HEK293T (cell line): ENCODE measurements around the gene PPP2R3A.

Experiments
- CTCF ChIA-PET: fragments of 350-600 bp; formaldehyde crosslinking; extraction: SDS; loops from one replicate; lab custom pipeline; 2021; ENCODE audit warnings: antibody characterized with exemption, inconsistent platforms; lab: Yijun Ruan, JAX
- POLR2A ChIA-PET: fragments of 350-600 bp; formaldehyde crosslinking; extraction: SDS; loops from one replicate; lab custom pipeline; 2020; ENCODE audit warnings: antibody characterized with exemption, inconsistent platforms; lab: Yijun Ruan, JAX
- DNase-seq: peaks from one replicate; pipeline ENCODE4 v3.0.0; 2012; ENCODE audit warnings: mixed read lengths; ENCODE audit errors: extremely low spot score
- ARNT ChIP-seq: fragments of 450-650 bp; IDR thresholded peaks from 2 replicates; pipeline ENCODE4 v1.6.1; 2017; ENCODE audit warnings: mild to moderate bottlenecking
- BHLHE40 ChIP-seq: fragments of 450-650 bp; IDR thresholded peaks from 2 replicates; pipeline ENCODE4 v1.6.1; 2016; ENCODE audit warnings: mild to moderate bottlenecking, moderate library complexity, borderline replicate concordance
- CTBP1 ChIP-seq: fragments of 450-650 bp; IDR thresholded peaks from 2 replicates; pipeline ENCODE4 v1.6.1; 2016; ENCODE audit warnings: borderline replicate concordance
- ELF4 ChIP-seq: fragments of 450-650 bp; IDR thresholded peaks from 2 replicates; pipeline ENCODE4 v1.6.1; 2017; ENCODE audit warnings: antibody characterized with exemption
- FOXA1 ChIP-seq: fragments of 450-650 bp; IDR thresholded peaks from 2 replicates; pipeline ENCODE4 v1.6.1; 2016; ENCODE audit warnings: mild to moderate bottlenecking
- FOXK2 ChIP-seq: fragments of 450-650 bp; IDR thresholded peaks from 2 replicates; pipeline ENCODE4 v1.6.1; 2016; ENCODE audit warnings: mild to moderate bottlenecking
- FOXM1 ChIP-seq: fragments of 450-650 bp; IDR thresholded peaks from 2 replicates; pipeline ENCODE4 v1.6.1; 2017; ENCODE audit warnings: mild to moderate bottlenecking, borderline replicate concordance
- HDGF ChIP-seq: fragments of 450-650 bp; IDR thresholded peaks from 2 replicates; pipeline ENCODE4 v1.6.1; 2017; ENCODE audit warnings: antibody characterized with exemption, borderline replicate concordance
- L3MBTL2 ChIP-seq: fragments of 450-650 bp; conservative IDR thresholded peaks from 2 replicates; pipeline ENCODE4 v1.6.1; 2016; ENCODE audit warnings: mild to moderate bottlenecking
- LEF1 ChIP-seq: fragments of 450-650 bp; IDR thresholded peaks from 2 replicates; pipeline ENCODE4 v1.6.1; 2017; ENCODE audit warnings: mild to moderate bottlenecking, borderline replicate concordance
- NFRKB ChIP-seq: fragments of 450-650 bp; IDR thresholded peaks from 2 replicates; pipeline ENCODE4 v1.6.1; 2016; ENCODE audit warnings: mild to moderate bottlenecking, moderate library complexity
- PKNOX1 ChIP-seq: fragments of 450-650 bp; IDR thresholded peaks from 2 replicates; pipeline ENCODE4 v1.6.1; 2016
- SP1 ChIP-seq: fragments of 450-650 bp; IDR thresholded peaks from 2 replicates; pipeline ENCODE4 v1.6.1; 2017
- SUZ12 ChIP-seq: fragments of 450-650 bp; IDR thresholded peaks from 2 replicates; pipeline ENCODE4 v1.6.1; 2016; ENCODE audit warnings: mild to moderate bottlenecking
- TARDBP ChIP-seq: fragments of 450-650 bp; IDR thresholded peaks from 2 replicates; pipeline ENCODE4 v1.6.1; 2016
- ZNF384 ChIP-seq: fragments of 450-650 bp; IDR thresholded peaks from 2 replicates; pipeline ENCODE4 v1.6.1; 2016

Gene PPP2R3A

GRCh38 chr3:135987661-135988060, 22.1 kb downstream of the PPP2R3A start:
- TF ChIP-seq HDGF (no peak), ZNF384 (no peak), ARNT (no peak), FOXK2 (no peak), CTBP1 (no peak), TARDBP (no peak)
- CTCF ChIA-PET = no interaction called here
- DNase-seq = no peak
- POLR2A ChIA-PET = no interaction called here

- POLR2A ChIA-PET = no interaction called here
- TF ChIP-seq PKNOX1 = no peak
- TF ChIP-seq NFRKB = no peak
- DNase-seq = no peak
- CTCF ChIA-PET = interaction anchor here (0.6 kb wide), 1 partner anchor 1121 kb away, joined by 3 read pairs; no protein-coding TSS in a partner anchor
These were observed 23.7 kb downstream of the PPP2R3A start for GRCh38 chr3:135989242-135989641.

GRCh38 chr3:135990903-135991302, 25.4 kb downstream of the PPP2R3A start:
- POLR2A ChIA-PET = no interaction called here
- CTCF ChIA-PET = no interaction called here
- no peak for DNase-seq
- TF ChIP-seq L3MBTL2 = no peak
- no peak for TF ChIP-seq ARNT
- TF ChIP-seq FOXA1 = no peak
- no peak for TF ChIP-seq FOXM1

GRCh38 chr3:135991621-135992020, 26.1 kb downstream of the PPP2R3A start:
- ChIA-PET CTCF (no interaction called here), POLR2A (no interaction called here)
- TF ChIP-seq ZNF384 (no peak), LEF1 (no peak), NFRKB (no peak), ELF4 (no peak), SP1 (no peak), FOXA1 (no peak), CTBP1 (no peak), PKNOX1 (no peak), HDGF (no peak), L3MBTL2 (no peak), FOXK2 (no peak), SUZ12 (no peak), TARDBP (no peak), BHLHE40 (no peak), FOXM1 (no peak), ARNT (no peak)

GRCh38 chr3:135992072-135992471, 26.5 kb downstream of the PPP2R3A start:
- ChIA-PET POLR2A (no interaction called here), CTCF (no interaction called here)
- TF ChIP-seq ZNF384 = no peak
- TF ChIP-seq L3MBTL2 = no peak
- TF ChIP-seq FOXK2 = no peak
- TF ChIP-seq FOXA1 = no peak
- no peak for TF ChIP-seq TARDBP
- TF ChIP-seq ELF4 = no peak
- TF ChIP-seq LEF1 = no peak
- TF ChIP-seq FOXM1 = no peak
- no peak for DNase-seq

More at GRCh38 chr3:135991621-135992020, 26.1 kb downstream of the PPP2R3A start:
- DNase-seq = no peak

- TF ChIP-seq FOXM1 (no peak), FOXK2 (no peak), BHLHE40 (no peak), ZNF384 (no peak), PKNOX1 (no peak), SP1 (no peak), NFRKB (no peak), TARDBP (no peak), SUZ12 (no peak), L3MBTL2 (no peak), ARNT (no peak), CTBP1 (no peak)
- POLR2A ChIA-PET = no interaction called here
- no peak for DNase-seq
- CTCF ChIA-PET = interaction anchor here (0.6 kb wide), 1 partner anchor 39 kb away, joined by 3 read pairs; no protein-coding TSS in a partner anchor
These were observed 29.3 kb downstream of the PPP2R3A start for GRCh38 chr3:135994708-135995337.

- ChIA-PET POLR2A (no interaction called here), CTCF (no interaction called here)
- DNase-seq = no peak
- TF ChIP-seq FOXM1 = no peak
- no peak for TF ChIP-seq TARDBP
- no peak for TF ChIP-seq CTBP1
- TF ChIP-seq PKNOX1 = no peak
These were observed 30.2 kb downstream of the PPP2R3A start for GRCh38 chr3:135995766-135996165.
